Neuron (in vitro differentiated cells): ENCODE measurements around the gene CALML5.

ENCODE experiments used
- H2AFZ ChIP-seq: one replicate; pipeline ENCODE4 v1.6.1; 2013; ENCODE audit warnings: low read depth, mild to moderate bottlenecking, inconsistent platforms, low read length, moderate library complexity
- H3K27me3 ChIP-seq: one replicate; pipeline ENCODE4 v1.6.1; 2013; ENCODE audit warnings: low read length; ENCODE audit not compliant: insufficient read depth
- H3K36me3 ChIP-seq: one replicate; pipeline ENCODE4 v1.6.1; 2013; ENCODE audit warnings: low read length; ENCODE audit not compliant: insufficient read depth
- H3K4me1 ChIP-seq: one replicate; pipeline ENCODE4 v1.6.1; 2013; ENCODE audit warnings: low read length; ENCODE audit not compliant: insufficient read depth
- H3K4me3 ChIP-seq: 2 replicates; pipeline ENCODE4 v1.5.1; 2013; ENCODE audit warnings: mild to moderate bottlenecking, low read length, moderate library complexity
- H3K9me3 ChIP-seq: one replicate; pipeline ENCODE4 v1.6.1; 2013; ENCODE audit warnings: low read length

CALML5 gene, protein sequence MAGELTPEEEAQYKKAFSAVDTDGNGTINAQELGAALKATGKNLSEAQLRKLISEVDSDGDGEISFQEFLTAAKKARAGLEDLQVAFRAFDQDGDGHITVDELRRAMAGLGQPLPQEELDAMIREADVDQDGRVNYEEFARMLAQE

DNA sequence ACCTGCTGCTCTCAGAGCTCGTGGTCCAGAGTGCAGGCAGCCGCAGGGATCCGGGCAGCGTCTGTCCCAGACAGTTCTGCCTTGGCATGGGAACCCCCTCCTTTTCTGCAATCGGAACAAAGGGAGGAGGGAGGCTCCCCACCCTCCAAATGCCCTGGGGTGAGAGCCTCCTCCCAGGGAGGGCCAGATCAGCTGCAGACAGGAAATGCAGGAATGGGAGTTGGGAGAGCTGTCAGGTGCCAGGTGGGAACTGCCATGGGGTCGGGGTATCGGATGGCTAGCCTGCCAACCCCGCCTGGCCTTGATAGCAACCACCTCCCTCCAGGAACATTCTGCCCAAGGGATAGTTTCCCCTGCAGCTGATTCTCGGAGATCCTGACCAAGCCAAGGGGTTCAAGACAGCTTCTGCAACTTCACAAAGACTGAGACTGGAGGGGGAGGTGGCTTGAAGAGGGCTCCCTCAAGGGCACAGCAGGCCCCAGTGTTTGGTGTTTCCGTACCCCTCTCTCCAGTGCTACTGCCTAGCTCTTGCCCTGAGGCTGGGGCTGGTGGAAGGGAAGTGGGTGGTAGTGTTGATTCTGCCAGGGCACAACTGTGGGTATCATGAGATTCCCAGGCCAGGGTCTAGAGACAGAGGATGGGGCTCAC lies at the start of gene CALML5:
CALML5 (minus strand) TSS at position 78 of the 648 bp plus-strand sequence. CDS start 132 bp downstream, outside the sequence.
- Histone ChIP-seq H3K4me1 (no peaks in the 10 kb centered on the region), H2AFZ (no peak within 1 kb of the TSS), H3K9me3 (no peaks in the 10 kb centered on the region), H3K36me3 (no peaks in the 10 kb centered on the region), H3K4me3 (no peak within 1 kb of the TSS), H3K27me3 (peaks cover 7% of the 10 kb centered on the region)

DNA sequence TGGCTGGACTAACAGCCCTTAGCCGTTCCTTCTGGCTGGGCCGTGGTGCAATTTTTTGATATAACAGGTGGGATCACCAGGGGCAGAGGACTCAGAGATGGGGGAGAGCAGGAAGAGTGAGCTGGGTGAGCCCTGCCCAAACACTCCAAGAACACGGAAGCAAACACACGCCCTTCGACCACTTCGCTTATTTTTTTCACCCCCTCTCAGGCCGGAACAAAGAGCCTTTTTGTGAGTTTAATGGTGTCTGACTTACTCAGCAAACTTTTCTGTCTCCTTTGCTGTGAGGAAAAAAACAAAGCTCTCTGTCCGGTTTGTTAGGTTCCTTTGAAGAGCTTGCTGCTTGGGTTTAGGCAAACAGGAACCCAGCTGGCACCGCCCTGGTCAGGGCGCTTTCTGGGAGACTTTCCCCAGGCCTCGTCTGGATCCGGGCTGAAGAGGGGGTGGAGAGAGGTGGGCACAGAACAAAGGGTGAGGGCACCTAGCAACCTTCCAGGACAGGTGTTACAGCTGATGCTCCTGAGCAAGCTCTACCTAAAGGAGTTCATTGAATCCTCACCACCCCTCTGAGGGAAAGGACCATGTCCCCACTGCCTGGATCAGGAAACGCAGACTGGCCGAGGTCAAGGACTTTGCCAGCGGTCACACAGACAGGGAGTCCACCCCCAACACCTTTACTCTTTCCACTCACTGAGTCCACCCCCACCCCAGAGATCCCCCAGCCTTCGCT lies 48.7 kb upstream of the CALML5 start:
- H3K27me3 ChIP-seq = no peaks in the 10 kb centered on the region
- no peaks in the 10 kb centered on the region for H3K9me3 ChIP-seq
- no peak overlapping the region for H3K4me3 ChIP-seq
- no peaks in the 10 kb centered on the region for H3K36me3 ChIP-seq
- peaks cover 5% of the 10 kb centered on the region for H3K4me1 ChIP-seq
- no peak overlapping the region for H2AFZ ChIP-seq

DNA sequence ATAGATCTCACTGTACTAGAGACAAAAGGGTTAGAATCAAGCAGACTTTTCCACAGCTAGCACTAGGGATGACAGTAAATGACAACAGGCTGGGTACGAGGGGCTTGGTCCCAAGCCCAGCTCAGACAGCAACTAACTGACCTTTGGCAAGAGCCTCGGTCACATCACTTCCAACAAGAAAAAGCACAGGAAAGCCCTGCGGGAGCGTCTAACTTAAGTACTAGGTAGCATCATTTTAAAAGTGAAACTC lies 48.2 kb upstream of the CALML5 start:
- no peak overlapping the region for H3K4me3 ChIP-seq
- no peaks in the 10 kb centered on the region for H3K27me3 ChIP-seq
- no peaks in the 10 kb centered on the region for H3K9me3 ChIP-seq
- no peaks in the 10 kb centered on the region for H3K36me3 ChIP-seq
- H2AFZ ChIP-seq = no peak overlapping the region
- peaks cover 5% of the 10 kb centered on the region for H3K4me1 ChIP-seq

DNA sequence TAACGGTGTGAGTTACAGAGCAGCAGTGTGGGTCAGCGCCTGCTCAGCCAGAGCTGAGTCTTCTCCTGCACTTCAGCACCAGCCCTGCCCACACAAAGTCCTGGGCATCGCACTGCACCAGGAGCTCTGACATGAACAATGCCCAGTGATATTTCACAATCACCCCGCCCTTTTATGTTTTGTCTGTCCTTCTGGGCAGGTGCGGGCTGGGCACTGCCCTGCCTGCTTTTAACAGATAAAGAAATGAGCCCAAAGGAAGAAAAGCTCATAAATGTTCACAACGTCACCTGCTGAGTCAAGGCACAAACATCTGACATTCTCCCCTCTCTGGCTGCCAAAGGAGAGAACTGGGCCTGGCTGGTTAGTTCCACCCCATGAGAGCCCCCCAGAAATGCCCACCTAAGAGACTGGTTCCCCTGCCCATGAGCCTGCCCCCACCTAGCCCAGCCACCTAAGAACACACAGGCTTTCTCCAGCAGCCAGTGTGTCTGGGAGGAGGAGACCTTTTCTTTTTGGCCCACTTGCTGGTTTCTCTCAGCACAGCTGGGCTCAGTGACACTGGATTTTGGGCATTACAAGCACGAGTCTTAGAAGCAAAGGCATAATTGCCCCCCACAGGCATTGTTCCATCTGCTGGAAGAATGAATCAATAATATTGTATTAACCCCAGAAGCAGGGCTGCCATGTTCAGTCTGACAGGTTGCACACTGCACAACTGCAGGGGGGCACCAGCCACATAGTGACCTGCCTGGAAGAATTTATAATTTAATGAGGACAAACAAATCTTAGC lies 47.7 kb upstream of the CALML5 start:
- peaks cover 5% of the 10 kb centered on the region for H3K4me1 ChIP-seq
- no peak overlapping the region for H2AFZ ChIP-seq
- no peak overlapping the region for H3K4me3 ChIP-seq
- no peaks in the 10 kb centered on the region for H3K36me3 ChIP-seq
- no peaks in the 10 kb centered on the region for H3K9me3 ChIP-seq
- H3K27me3 ChIP-seq = no peaks in the 10 kb centered on the region

DNA sequence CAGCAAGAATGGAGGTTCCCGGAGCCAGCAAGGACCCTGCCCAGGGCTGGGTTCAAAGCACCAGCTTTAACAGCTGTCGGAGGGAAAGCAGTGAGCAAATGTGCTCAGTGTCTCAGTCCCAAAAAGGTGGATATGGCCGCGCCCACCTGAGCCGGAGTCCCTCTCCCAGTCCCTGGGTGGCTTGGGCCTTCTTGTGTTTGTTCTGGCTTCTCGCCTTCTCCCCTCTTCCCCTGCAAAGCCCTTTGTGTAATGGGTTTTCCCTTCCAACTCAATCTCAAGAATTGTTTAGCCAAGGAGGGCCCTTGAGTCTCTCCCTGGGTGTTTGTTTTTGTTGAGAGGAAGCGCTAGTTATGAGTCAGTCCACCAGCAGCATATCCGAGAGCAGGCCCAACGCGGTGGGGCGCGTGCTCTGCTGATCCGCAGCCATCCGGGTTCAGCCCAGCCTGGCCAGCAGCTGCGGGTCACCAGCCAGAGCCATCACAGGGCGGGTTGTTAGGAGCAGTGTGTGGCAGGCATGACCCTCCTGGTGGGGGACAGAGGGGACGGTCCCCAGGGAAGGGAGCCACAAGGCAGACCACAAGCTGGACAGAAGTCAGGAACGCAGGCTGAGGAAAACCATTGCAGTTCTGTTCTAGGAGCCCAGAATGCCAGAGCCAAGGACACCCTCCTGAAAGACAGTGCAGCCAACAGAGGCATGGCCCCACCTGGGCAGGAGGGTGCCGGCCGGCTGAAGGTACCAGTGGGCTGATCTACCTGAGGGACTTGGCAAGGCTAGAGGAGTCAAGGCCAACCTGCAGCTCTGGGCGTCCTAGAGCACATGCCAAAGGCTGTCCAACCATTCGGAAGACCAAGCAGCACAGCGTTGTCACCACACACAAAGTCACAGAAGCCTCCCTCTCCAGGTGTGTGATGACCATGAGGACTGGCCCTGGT lies 46.7 kb upstream of the CALML5 start:
- Histone ChIP-seq H3K4me3 (no peak overlapping the region), H3K9me3 (no peaks in the 10 kb centered on the region), H3K4me1 (peaks cover 5% of the 10 kb centered on the region), H3K36me3 (no peaks in the 10 kb centered on the region), H3K27me3 (no peaks in the 10 kb centered on the region), H2AFZ (no peak overlapping the region)

DNA sequence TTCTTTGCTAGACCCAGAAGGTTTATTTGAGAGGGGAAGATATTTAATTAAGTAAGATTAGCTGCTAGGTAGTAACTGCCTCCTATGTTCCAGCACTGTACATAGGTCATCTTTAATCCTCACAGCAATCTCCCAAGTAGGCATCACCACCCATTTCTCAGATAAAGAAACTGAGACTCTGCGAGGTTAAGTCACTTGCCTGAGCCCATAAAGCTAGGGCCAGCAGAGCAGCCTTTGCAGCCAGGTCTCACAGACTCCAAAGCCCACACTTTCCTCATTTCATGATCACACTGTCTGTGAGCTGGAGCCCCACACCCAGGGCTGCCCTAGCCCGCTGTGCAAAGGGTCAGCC lies 46.0 kb upstream of the CALML5 start:
- H3K9me3 ChIP-seq = no peaks in the 10 kb centered on the region
- H2AFZ ChIP-seq = no peak overlapping the region
- no peaks in the 10 kb centered on the region for H3K36me3 ChIP-seq
- no peak overlapping the region for H3K4me3 ChIP-seq
- no peaks in the 10 kb centered on the region for H3K27me3 ChIP-seq
- H3K4me1 ChIP-seq = peaks cover 5% of the 10 kb centered on the region

DNA sequence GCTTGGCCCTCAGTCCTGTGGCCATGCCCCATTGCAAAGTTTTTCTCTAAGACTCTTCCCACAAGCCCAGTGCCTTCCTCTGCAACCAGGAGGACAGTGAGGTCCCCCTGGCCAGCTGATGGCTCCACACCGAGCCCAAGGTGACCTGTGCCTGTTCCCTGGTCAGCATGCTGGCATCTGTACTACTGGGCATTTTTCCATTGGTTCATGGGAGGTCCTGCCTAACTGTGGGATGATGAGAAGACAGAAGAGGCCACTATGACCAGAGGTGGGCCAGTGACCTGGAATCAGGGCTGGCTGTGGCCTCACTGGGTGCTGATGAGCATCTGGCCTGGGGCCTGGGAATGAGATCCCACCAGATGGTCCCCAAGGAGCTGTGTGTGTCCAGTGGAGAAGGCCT lies 45.6 kb upstream of the CALML5 start:
- Histone ChIP-seq H3K27me3 (no peaks in the 10 kb centered on the region), H3K4me1 (peaks cover 5% of the 10 kb centered on the region), H2AFZ (no peak overlapping the region), H3K9me3 (no peaks in the 10 kb centered on the region), H3K36me3 (no peaks in the 10 kb centered on the region), H3K4me3 (no peak overlapping the region)

DNA sequence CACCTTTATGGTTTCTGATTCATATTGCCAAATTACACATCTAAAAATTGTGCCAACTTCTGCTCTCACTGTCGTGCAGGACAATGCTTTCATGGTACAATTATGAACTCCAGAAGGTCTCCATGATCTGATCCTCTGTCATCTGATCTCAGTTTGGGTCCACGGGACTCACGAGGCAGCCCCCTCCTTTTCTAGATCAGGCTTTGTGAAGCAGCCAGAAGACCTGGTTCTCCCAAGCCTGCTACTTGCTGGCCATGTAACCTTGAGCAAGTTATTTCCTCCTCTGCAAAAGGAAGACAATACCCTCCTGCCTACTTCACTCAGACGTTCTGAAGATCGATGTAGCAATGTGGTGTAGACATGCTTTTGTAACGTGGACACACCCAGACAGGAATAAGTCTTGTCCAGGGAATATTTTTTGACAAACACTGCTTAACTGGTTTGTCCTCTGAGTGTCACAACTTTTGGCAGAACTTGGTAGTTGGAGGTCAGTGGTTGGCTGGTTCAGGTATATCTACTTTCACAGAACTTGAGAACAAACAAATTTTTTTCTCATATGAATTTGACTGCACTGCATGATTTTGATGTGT lies 44.9 kb upstream of the CALML5 start:
- Histone ChIP-seq H3K27me3 (no peaks in the 10 kb centered on the region), H3K4me3 (no peak overlapping the region), H3K9me3 (no peaks in the 10 kb centered on the region), H3K4me1 (peaks cover 5% of the 10 kb centered on the region), H3K36me3 (no peaks in the 10 kb centered on the region), H2AFZ (no peak overlapping the region)

DNA sequence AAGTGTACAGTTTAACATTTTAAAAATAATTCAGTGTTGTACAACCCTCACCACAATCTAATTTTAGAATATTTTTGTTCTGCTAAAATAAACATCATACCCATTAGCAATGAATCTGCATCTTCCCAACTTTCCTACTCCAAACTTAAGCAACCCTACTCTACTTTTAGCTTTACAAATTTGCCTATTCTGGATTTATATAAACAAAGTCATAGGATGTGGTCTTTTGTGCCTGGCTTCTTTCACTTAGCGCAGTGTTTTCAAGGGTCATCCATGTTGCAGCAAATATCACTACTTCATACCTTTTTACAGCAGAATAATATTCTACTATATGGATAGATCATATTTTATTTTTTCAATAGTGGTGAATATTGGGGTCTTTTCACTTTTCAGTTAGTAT lies 44.3 kb upstream of the CALML5 start:
- no peaks in the 10 kb centered on the region for H3K9me3 ChIP-seq
- H3K27me3 ChIP-seq = no peaks in the 10 kb centered on the region
- no peak overlapping the region for H3K4me3 ChIP-seq
- peaks cover 5% of the 10 kb centered on the region for H3K4me1 ChIP-seq
- no peaks in the 10 kb centered on the region for H3K36me3 ChIP-seq
- H2AFZ ChIP-seq = no peak overlapping the region

DNA sequence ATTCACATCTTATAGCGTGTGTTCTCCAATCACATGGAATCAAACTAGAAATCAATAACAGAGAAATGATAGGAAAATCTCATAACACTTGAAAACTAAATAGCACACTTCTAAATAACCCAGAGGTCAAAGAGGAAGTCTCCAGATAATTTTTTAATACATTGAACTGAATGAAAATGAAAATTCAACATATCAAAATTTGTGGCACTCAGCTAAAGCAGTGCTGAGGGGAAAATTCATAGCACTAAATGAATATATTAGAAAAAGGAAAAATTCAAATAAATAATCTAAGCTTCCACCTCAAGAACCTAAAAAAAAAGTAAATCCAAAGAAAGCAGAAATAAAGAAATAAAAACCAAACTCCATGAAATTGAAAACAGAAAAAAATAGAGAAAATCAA lies 42.7 kb upstream of the CALML5 start:
- Histone ChIP-seq H3K36me3 (no peaks in the 10 kb centered on the region), H3K4me3 (no peak overlapping the region), H3K9me3 (no peaks in the 10 kb centered on the region), H2AFZ (no peak overlapping the region), H3K4me1 (no peaks in the 10 kb centered on the region), H3K27me3 (no peaks in the 10 kb centered on the region)

DNA sequence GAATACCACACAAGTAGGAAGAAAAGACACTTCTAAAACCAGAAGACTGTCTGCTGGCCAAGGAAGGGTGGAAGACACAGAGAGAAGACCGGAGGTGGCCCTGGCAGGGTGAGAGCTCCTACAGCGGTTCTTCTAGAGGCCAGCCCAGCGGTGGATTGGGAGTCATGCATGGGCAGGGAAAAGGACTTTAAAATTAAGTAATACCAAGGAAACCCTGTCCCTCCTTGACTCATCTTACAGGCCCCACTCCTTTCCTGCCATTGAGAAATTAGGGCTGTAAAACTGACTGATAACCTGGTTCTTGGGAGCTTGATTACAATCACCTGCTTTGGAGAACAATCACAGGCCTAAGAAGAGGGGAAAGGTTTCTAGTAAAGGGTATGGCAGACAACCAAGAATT lies 41.5 kb upstream of the CALML5 start:
- Histone ChIP-seq H3K9me3 (no peaks in the 10 kb centered on the region), H3K27me3 (no peaks in the 10 kb centered on the region), H2AFZ (no peak overlapping the region), H3K4me1 (no peaks in the 10 kb centered on the region), H3K4me3 (no peak overlapping the region), H3K36me3 (no peaks in the 10 kb centered on the region)

DNA sequence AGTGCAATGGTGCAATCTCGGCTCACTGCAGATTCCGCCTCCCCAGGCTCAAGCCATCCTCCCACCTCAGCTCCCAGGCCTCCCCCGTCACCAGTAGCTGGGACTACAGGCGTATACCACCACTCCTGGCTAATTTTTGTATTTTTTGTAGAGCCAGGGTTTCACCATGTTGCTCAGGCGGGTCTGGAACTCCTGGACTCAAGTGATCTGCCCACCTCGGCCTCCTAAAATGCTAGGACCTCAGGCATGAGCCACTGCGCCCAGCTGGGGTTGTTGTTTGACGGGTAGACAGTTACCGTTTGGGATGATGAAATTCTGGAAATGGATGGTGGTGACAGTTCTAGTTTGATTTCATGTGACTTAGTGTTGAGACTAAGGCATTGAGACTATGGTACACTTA lies 40.7 kb upstream of the CALML5 start:
- Histone ChIP-seq H3K4me1 (no peaks in the 10 kb centered on the region), H3K27me3 (no peaks in the 10 kb centered on the region), H2AFZ (no peak overlapping the region), H3K4me3 (no peak overlapping the region), H3K36me3 (no peaks in the 10 kb centered on the region), H3K9me3 (no peaks in the 10 kb centered on the region)
